Subcutaneous abdominal adipose tissue (tissue), 5 donors: ENCODE results near the gene PDE9A.

ENCODE experiments used
- H3K27ac ChIP-seq: one replicate; pipeline ENCODE4 v1.7.0; 2013; ENCODE audit warnings: low read depth, mild to moderate bottlenecking, inconsistent platforms, low read length, moderate library complexity
- H3K27me3 ChIP-seq, 5 donors: one replicate each; pipeline ENCODE4 v1.7.0; 2013; ENCODE audit warnings: low read length in 5 of 5, inconsistent platforms in 1 of 5; ENCODE audit not compliant: control insufficient read depth in 5 of 5, insufficient read depth in 4 of 5
- H3K36me3 ChIP-seq, 5 donors: one replicate each; pipeline ENCODE4 v1.7.0; 2013; ENCODE audit warnings: low read length in 5 of 5; ENCODE audit not compliant: control insufficient read depth in 5 of 5, insufficient read depth in 5 of 5
- H3K4me1 ChIP-seq, 5 donors: one replicate each; pipeline ENCODE4 v1.7.0; 2013; ENCODE audit warnings: low read length in 5 of 5, mild to moderate bottlenecking in 3 of 5, moderate library complexity in 1 of 5; ENCODE audit not compliant: control insufficient read depth in 5 of 5, insufficient read depth in 5 of 5
- H3K4me3 ChIP-seq, 5 donors: one replicate each; pipeline ENCODE4 v1.7.0; 2013; ENCODE audit warnings: low read length in 5 of 5, low read depth in 1 of 5
- H3K9ac ChIP-seq, 5 donors: one replicate each; pipeline ENCODE4 v1.7.0; 2013; ENCODE audit warnings: low read length in 5 of 5, mild to moderate bottlenecking in 4 of 5, moderate library complexity in 3 of 5
- H3K9me3 ChIP-seq, 5 donors: one replicate each; pipeline ENCODE4 v1.7.0; 2013; ENCODE audit warnings: low read length in 5 of 5; ENCODE audit not compliant: control insufficient read depth in 5 of 5
- donor health status: healthy.
- donor health status: healthy.
- donor health status: healthy.
- donor health status: healthy.
- donor health status: healthy.

Gene PDE9A

GRCh38 chr21:42648606-42649005, 4.8 kb upstream of the PDE9A start:
- no peak overlapping the region for H3K9ac ChIP-seq
- no peak overlapping the region for H3K27ac ChIP-seq
- H3K27me3 ChIP-seq, result peaks cover 0 to 12% (median 5%) of the 10 kb centered on the region in 5 donors
- H3K4me3 ChIP-seq, result no peak overlapping the region
- peaks cover 0 to 13% (median 9%) of the 10 kb centered on the region in 5 donors for H3K4me1 ChIP-seq
- H3K36me3 ChIP-seq, result no peaks in the 10 kb centered on the region
- H3K9me3 ChIP-seq, result no peaks in the 10 kb centered on the region

DNA sequence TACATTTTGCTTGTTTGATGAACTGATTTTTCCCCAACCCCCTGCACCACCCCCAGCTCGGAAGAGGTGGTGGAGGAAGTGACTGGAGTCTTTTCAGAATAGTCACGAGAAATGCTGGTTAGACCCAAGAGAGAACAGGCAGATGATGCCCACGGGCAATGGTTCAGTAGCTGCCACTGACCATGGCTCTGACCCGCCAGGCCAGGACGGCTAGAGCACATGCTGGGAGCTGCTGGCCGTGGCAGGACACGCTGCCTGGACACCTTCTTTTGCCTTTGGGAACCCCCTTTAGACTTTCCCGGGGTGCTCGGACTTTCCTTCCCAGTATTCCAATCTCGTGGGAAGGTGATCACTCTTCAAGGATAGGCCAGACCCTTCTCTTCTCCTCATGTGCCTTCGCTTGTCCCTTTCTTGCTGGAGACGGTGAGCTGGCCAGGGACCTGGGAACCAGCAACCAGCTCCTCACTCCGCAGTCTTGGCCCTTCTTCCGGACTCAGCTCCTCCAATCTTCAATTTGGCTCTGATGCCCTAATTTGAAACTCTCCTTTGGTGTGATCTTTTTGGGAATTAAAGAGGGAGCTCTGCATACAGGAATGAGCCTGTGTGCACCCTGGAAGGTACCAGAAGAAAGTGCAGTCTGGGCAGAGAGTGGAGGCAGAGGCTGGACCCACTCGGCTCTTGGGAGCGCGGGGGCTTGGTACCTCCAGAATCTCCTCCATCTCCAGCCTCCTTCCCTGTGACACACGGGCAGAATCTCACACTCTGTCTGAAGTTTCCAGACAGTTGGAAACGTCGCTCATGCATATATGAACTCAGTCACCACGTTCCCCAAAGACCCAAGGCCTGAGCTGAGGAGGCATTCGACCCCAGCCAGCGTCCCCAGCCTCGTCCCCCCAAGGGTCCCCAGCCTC, 4.0 kb upstream of the PDE9A start:
- Histone ChIP-seq H3K9ac (peak overlapping the region in 1 of 5 donors; percentile 28), H3K9me3 (no peaks in the 10 kb centered on the region), H3K4me3 (no peak overlapping the region), H3K36me3 (no peaks in the 10 kb centered on the region), H3K4me1 (peaks cover 0 to 17% (median 13%) of the 10 kb centered on the region in 5 donors), H3K27me3 (peaks cover 0 to 14% (median 5%) of the 10 kb centered on the region in 5 donors), H3K27ac (no peak overlapping the region)

DNA sequence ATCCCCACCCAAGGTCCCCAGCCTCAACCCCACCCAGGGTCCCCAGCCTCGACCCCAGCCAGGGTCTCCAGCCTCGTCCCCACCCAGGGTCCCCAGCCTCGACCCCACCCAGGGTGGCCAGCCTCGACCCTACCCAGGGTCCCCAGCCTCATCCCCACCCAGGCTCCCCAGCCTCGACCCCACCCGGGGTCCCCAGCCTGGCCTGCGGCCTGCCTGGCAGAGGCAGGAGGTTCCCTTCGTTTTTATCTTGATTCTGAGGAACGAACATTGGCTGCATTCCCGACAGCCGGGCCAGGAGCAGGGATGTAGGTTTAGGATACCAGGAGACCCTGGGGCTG, 3.4 kb upstream of the PDE9A start:
- no peaks in the 10 kb centered on the region for H3K9me3 ChIP-seq
- no peak overlapping the region for H3K27ac ChIP-seq
- H3K4me1 ChIP-seq, result peaks cover 2 to 23% (median 19%) of the 10 kb centered on the region in 5 donors
- no peaks in the 10 kb centered on the region for H3K36me3 ChIP-seq
- H3K27me3 ChIP-seq, result peaks cover 5 to 21% (median 11%) of the 10 kb centered on the region in 5 donors
- no peak overlapping the region for H3K4me3 ChIP-seq
- no peak overlapping the region for H3K9ac ChIP-seq

- H3K9me3 ChIP-seq, result no peaks in the 10 kb centered on the region
- H3K4me1 ChIP-seq, result peaks cover 2 to 28% (median 22%) of the 10 kb centered on the region in 5 donors
- H3K9ac ChIP-seq, result no peak overlapping the region
- no peak overlapping the region for H3K27ac ChIP-seq
- no peak overlapping the region for H3K4me3 ChIP-seq
- peaks cover 11 to 25% (median 17%) of the 10 kb centered on the region in 5 donors for H3K27me3 ChIP-seq
- H3K36me3 ChIP-seq, result no peaks in the 10 kb centered on the region
Measured at GRCh38 chr21:42650441-42651421, 2.7 kb upstream of the PDE9A start.

DNA sequence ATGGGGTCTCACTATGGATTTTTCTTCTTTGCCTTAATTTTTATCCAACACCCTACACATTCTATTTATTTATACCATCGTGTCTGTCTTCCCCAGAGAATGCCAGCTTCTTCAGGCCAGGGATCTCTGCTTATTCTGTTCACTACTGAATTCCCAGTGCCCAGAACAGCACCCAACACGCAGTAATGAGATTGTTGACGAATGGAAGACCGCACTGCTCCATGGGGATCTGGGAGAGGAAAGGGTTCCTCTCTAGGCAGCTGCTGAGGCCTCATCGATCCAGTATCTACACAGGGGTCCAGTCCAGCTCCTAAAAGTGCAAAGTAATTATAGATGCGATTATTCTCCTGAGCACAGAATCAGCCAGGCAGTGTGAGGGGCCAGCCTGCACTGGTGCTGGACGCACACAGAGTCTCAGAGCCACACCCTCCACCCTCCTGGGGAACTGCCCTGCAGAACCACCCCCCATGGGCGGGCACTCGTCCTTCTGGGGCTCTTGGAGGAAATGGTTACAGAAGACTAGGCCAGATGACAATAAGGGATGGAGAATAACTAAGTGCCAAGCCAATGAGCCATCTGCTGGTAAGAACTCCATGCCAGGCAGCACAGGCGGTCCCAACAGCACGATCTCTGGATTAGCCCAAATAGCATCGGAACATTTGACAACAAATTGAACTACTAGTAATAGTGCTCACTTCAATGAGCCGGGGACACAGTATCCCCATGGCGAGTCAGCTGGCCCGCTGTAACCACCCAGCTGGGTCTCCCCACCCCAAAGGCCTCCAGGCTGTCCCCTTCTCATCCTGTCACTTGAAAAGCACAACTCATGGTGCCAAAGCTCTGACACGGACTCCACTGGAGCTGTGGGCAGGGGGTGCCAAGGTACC, 1.7 kb upstream of the PDE9A start:
- Histone ChIP-seq H3K36me3 (no peaks in the 10 kb centered on the region), H3K9ac (no peak overlapping the region), H3K9me3 (no peaks in the 10 kb centered on the region), H3K27me3 (peaks cover 15 to 33% (median 26%) of the 10 kb centered on the region in 5 donors), H3K27ac (no peak overlapping the region), H3K4me3 (no peak overlapping the region), H3K4me1 (peaks cover 2 to 28% (median 22%) of the 10 kb centered on the region in 5 donors)

DNA sequence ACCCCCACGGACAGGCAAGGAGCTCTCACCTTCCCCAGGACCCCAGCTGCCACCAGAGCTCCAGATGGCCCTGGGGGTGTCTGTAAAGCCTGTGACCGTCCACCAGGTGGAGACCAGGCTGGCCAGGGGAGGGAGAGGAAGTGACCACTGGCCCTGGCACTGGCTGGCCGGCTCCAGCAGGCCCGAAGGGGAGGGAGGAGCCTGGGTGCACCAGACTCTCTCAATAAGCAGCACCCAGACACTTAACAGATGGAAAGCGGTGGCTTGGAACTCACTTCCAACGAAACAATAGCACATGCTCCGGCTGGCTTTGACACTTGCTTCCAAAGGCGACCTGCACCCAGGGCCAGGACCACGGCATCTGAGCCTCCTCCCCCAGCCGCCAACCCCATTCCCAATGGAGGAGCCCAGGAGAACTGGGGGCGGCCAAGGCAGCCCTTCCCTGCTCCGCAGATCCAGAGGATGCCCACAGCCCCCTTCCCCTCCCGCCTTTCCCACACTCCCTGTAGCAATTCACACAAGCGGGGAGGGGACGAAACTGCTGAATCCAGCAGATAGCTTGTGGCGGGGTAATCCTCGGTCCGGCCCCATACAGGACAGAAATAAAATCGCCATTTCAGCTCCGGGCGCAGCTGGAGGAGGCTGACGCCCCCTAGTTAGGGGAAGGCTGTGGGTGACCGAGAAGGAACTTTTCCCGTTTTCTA, 742 bp upstream of the PDE9A start:
- H3K9me3 ChIP-seq, result no peaks in the 10 kb centered on the region
- H3K27ac ChIP-seq, result peak overlapping the region; percentile 46
- H3K27me3 ChIP-seq, result peaks cover 21 to 41% (median 34%) of the 10 kb centered on the region in 5 donors
- H3K36me3 ChIP-seq, result no peaks in the 10 kb centered on the region
- peak overlapping the region in 1 of 5 donors; percentile 64 for H3K9ac ChIP-seq
- H3K4me3 ChIP-seq, result peak overlapping the region; percentile 50 to 60 (median 58)
- H3K4me1 ChIP-seq, result peaks cover 2 to 28% (median 22%) of the 10 kb centered on the region in 5 donors

GRCh38 chr21:42654179-42654912, 925 bp downstream of the PDE9A start:
- Histone ChIP-seq H3K27ac (no peak overlapping the region), H3K4me1 (peaks cover 2 to 28% (median 22%) of the 10 kb centered on the region in 5 donors), H3K9ac (peak overlapping the region in 2 of 5 donors; percentile 53 to 64)

GRCh38 chr21:42654913-42655795, 1.7 kb downstream of the PDE9A start:
- H3K9ac ChIP-seq, result peak overlapping the region in 1 of 5 donors; percentile 64
- H3K27ac ChIP-seq, result no peak overlapping the region

More at GRCh38 chr21:42654179-42654912, 925 bp downstream of the PDE9A start:
- Histone ChIP-seq H3K4me3 (peak overlapping the region; percentile 48 to 66 (median 63)), H3K9me3 (no peaks in the 10 kb centered on the region), H3K27me3 (peaks cover 25 to 49% (median 34%) of the 10 kb centered on the region in 5 donors), H3K36me3 (no peaks in the 10 kb centered on the region)

More at GRCh38 chr21:42654913-42655795, 1.7 kb downstream of the PDE9A start:
- peaks cover 2 to 28% (median 22%) of the 10 kb centered on the region in 5 donors for H3K4me1 ChIP-seq
- peak overlapping the region in 4 of 5 donors; percentile 59 to 66 (median 63) for H3K4me3 ChIP-seq
- no peaks in the 10 kb centered on the region for H3K36me3 ChIP-seq
- peaks cover 25 to 49% (median 34%) of the 10 kb centered on the region in 5 donors for H3K27me3 ChIP-seq
- H3K9me3 ChIP-seq, result no peaks in the 10 kb centered on the region
